AG10803 (cell line): ENCODE results near the gene CDC25C.

Experiments used
- DNase-seq: peaks from one replicate; pipeline ENCODE4 v3.0.0; 2010; ENCODE audit warnings: low read depth
- H3K4me3 ChIP-seq: 2 replicates; pipeline ENCODE4 v1.5.1; 2011; ENCODE audit warnings: mild to moderate bottlenecking, low read length, control low read depth
- CTCF ChIP-seq: conservative IDR thresholded peaks from 2 replicates; pipeline ENCODE4 v1.5.1; 2011; ENCODE audit warnings: mild to moderate bottlenecking, low read length, control low read depth, inconsistent platforms

The CDC25C gene

GRCh38 chr5:138366632-138367382 lies 35.2 kb upstream of the CDC25C start:
- no peak for TF ChIP-seq CTCF
- no peak overlapping the region for H3K4me3 ChIP-seq

DNA sequence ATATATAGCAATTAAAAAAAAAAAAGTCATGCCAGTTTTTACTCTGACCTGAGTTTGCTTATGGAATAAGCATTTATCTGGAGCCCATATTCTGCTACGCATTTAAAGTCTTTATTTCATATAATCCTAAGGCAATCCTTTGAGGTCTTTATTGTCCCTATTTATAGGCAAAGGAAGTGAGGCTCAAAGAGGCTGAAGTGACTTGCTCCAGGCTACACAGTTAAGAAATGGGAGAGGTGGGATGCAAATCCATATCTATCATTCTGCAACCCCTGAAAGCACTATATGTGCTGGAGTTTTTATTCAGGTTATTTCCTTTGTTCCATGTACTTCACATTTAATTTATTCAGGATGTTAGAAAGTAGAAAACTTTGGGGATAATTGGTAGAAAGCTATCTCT lies 33.0 kb upstream of the CDC25C start:
- H3K4me3 ChIP-seq: no peak overlapping the region
- TF ChIP-seq CTCF: no peak
- DNase-seq: no peak

More at GRCh38 chr5:138366632-138367382, 35.2 kb upstream of the CDC25C start:
- DNase-seq: no peak

- TF ChIP-seq CTCF: no peak
- no peak for DNase-seq
- no peak overlapping the region for H3K4me3 ChIP-seq
Observed at GRCh38 chr5:138360941-138361452, 29.4 kb upstream of the CDC25C start.

- no peak for TF ChIP-seq CTCF
- H3K4me3 ChIP-seq: no peak overlapping the region
- DNase-seq: no peak
Observed at GRCh38 chr5:138359621-138360020, 28.0 kb upstream of the CDC25C start.

DNA sequence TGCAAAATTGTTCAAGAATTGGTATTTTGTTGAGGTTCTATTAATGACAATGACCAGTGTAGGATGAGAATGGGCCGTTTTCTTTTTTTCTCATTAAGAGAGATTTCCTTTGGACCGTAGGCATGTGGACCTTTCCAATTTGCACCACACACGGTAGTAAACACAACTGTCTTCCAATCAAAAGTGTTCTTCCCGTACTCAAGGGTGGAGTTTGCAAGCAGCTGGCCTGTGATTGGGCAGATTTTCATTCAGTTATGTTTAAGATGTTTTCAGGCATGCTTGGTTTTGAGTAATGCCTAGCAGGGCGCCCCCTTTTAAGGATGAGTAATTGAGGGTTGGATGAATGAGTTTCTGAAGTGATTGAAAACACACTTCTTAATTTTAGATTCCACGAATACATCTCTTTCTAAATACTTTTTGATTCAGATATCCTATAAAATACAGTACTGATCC lies 23.3 kb upstream of the CDC25C start:
- peak; percentile 85 for DNase-seq
- H3K4me3 ChIP-seq: peak overlapping the region; percentile 89
- 0 out of 2 replicates have a peak, but pooled peaks have one; percentile 11 for TF ChIP-seq CTCF

GRCh38 chr5:138354387-138354786 lies 22.8 kb upstream of the CDC25C start:
- no peak for DNase-seq
- peak overlapping the region; percentile 89 for H3K4me3 ChIP-seq
- TF ChIP-seq CTCF: no peak

DNA sequence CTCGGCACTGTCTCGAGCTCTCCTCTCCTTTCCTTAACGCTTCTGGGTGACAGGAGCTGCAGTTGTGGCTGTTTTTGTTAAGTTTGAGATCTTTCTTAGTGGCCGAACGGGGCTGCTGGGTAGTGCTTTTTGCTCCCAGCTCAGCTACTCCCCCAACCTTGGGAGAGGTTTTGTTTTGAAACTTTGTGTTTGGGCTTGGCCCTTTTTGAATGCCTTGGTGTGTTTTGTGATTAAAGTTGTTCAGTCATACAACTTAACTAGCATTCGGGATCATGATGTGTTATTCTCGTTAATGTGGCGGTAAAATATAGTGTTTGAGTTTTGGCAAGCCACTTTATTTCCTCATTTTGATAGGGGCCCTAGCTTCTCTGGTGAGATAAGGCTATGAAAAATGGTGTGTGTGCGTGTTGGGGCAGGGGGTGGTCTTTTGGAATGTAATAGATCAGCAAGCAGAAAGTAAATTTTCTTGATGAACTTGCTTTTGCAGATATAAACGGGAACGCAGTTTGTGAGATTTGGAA lies 22.0 kb upstream of the CDC25C start:
- peak; percentile 53 for DNase-seq
- no peak for TF ChIP-seq CTCF
- peak overlapping the region; percentile 89 for H3K4me3 ChIP-seq
